HG03354 (cell line): Measurements from ENCODE around the gene TMEM120B.

Source experiments
- ATAC-seq: cut with Tn5 transposase; IDR thresholded peaks from one replicate; pipeline ENCODE4 v1.9.1; 2021; ENCODE audit warnings: mild to moderate bottlenecking; ENCODE audit not compliant: unreplicated experiment, poor library complexity, severe bottlenecking

Gene TMEM120B

DNA sequence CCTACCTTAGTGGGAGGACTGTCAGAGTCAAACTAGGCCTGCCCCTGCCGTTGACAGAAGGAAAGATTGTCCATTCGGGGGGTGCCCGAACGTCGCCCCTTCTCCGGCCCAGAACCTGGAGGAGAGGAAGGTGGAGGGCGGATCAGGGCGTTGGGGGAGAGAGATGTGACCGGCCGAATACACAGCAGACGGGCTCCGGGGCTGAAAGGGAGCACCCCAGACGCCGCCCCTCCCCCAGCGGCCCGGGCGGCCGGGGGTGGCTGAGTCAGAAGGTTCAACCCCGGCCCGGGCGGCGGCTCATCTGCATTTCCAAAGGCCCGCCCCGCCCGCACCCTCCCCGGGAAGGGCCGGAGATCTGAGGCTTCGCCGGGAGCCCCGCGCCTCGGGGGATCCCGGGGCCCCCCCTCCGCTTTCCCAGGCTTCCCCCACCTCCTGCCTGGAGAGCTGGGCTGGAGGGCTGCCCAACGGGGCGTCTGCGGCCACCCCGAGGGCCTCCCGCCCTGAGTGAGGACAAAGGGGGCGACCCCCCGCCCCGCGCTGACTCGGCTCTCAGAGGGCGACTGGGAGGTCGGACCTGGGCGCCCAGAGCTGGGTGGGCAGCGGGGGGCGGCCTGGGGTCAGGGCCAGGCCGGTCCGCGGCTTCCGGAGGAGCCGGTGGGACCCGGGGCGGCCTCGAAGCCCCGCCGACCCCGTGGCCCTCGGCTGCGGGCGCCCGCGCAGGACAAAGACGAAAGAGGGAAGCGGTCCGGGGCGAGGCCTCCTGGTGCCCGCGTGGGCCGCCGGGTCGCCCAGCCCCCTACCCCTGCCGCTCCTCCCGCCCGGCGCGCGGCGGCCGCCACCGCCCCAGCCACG, 87.5 kb downstream of the TMEM120B start:
- ATAC-seq: peak; percentile 26

DNA sequence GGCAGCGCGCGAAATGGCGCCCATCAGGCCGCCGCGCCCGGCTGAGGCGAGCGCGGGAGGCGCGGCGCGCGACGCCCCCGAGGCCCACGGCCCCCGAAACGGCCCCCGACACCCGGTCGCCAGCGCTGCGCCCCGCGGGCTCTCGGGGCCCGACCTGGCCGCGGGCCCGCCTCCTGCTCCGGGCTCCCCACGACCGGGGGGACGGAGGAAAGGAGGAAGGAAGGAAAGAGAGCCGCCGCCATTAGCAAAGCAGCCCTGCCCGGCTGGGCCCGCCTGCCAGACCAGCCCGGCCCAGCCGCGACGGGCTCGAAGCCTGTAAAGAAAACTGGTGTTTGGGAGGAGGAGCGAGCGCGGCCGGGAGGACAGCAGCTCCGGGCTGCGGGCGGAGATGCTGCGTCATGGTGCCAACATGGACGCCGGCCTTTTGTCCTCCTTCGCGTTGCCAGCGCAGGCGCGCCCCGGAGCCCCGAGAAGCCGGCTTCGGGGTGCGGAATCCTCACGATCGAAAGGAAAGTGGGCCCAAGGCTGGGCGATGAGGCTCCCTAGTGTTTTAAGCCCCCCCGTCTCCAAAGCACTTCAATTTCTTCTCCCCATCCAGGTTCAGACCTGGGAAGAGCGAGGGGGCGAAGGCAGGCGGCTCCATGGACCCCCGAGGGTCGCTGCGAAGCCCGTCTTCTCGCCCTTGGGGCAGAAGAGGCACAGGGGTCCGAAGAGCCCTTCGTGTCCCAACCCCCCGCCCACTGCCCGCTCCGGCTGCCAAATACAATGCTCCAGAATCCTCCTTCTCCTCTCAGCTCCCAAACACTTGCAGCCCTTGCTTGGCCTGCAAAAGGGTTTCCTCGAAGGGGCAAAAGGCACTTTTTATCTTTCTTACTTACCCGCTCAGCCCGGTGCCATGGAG, 88.4 kb downstream of the TMEM120B start:
- no peak for ATAC-seq

DNA sequence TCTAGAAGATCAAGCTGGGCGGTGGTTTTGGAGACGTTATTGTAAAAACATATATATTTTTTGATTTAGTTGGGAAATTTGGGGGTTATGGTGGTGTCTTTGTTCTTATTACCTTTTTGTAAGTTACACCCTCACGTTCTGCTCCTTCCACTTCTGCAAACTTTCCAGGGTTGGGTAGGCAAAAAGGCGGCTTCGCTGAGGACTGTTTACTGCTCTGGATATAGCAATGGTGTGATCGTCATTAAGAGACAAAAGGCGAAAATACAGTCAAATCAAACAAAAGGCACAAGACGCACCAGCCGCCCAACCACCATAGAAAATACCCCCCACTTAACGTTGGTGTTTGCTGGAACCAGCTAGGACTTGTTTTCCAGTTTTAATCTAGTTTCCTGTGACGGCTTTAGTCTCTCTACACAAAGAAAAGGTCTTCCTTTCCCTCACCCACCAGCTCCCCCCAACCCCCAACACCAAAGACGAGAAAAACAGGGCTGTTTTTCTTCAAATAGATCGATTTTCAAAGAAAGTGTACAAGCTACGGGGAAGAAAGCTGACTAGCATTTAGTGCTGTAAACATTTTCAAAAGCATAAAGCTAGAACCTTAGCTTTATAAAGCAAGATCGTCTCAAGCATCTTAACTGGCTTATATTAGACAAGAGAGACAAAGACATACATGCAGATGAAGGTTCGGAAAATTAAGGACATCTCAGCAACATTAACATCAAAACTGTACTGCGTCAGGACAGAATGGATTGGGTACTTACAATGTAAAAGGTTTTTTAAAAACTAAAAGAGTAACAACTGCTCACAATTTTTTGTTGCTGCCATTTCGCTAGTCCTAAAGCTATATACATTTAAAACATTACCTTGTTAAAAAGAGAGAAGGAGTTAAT, 89.3 kb downstream of the TMEM120B start:
- no peak for ATAC-seq

DNA sequence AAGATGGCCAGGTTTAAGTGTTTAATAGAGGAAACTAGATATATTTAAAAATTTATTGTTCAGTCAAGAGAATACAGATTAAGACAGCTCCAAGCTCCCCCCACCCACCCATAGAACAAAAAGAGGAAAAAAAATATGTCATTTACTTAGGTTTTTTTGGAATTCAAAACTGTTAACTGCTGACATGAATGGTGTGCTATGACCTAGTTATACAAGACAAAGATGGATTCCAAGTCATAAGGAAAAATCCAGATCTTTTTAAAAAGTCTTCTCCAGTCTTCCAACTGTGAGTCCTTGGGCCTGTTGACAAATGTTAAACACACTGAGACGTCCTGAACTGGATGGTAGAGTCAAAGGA, 89.9 kb downstream of the TMEM120B start:
- no peak for ATAC-seq

DNA sequence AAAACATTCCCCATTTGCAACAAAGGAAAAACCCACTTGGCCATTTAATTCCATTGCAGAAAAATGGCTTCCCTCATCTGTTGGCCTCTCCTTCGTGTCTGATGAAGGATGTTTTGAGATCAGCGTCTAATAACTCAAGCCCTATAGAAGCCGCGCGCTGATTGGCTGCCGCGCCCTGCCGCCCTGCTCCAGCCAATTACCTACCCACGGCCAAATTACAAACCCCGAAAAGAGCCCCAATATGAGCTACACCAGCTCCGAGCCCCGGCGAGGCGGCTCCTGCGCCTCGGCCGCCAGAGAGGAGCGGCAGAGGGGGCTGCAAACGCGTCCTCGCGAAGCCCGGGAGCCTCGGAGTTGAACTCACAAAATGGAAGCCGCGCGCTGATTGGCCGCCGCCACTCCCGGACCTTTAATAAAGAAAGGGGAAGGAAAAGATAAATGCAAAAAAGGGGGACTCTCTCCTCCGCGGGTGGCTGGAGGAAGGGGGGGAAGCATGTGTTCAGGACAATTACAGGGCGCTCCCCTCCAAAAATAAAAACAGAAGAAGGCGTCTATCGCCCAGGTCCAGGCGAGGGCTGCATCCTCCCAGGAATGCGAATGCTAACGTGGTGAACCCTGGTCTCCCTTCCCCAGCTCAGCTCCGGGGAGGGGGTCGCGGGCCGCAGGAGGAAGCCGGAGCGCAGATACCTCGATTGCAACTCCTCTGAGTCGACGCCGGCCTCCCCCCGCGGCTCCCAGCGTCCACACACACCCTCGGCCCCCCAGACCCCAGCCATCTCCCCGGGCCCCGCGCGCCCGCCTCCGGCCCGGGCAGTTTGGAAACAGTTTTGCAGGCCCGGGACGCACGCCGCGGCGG, 90.5 kb downstream of the TMEM120B start:
- peak; percentile 47 for ATAC-seq

DNA sequence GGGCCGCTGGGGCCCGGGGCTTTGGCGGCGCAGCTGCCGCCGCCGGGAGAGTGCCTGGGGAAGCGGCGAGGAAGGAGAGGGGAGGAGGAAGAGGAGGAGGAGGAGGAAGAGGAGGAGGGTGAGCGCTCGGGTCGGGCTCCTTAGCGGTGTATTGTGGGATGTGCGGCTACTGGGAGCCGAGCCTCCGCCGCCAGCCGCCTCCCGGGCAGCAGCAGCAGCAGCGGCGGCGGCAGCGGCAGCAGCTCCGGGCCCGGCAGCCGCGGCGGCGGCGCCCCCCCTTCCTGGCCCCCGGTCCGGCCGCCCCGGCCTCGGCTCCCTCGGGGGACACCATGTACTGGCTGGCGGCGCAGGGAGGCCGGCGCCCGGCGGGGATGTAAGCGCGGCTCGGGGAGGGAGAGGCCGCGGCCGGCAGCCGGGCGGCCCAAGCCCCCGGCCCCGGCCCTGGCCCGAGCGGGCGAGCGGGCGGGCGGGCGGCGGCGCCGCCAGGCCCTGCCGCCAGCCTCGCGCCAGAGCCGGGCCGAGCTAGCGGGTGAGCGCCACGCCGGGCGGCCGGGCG, 91.4 kb downstream of the TMEM120B start, which contains the start of gene SETD1B:
Gene SETD1B (plus strand): TSS at position 149 of the 556 bp plus-strand sequence. CDS start 729 bp downstream, outside the sequence.
- no peak for ATAC-seq

DNA sequence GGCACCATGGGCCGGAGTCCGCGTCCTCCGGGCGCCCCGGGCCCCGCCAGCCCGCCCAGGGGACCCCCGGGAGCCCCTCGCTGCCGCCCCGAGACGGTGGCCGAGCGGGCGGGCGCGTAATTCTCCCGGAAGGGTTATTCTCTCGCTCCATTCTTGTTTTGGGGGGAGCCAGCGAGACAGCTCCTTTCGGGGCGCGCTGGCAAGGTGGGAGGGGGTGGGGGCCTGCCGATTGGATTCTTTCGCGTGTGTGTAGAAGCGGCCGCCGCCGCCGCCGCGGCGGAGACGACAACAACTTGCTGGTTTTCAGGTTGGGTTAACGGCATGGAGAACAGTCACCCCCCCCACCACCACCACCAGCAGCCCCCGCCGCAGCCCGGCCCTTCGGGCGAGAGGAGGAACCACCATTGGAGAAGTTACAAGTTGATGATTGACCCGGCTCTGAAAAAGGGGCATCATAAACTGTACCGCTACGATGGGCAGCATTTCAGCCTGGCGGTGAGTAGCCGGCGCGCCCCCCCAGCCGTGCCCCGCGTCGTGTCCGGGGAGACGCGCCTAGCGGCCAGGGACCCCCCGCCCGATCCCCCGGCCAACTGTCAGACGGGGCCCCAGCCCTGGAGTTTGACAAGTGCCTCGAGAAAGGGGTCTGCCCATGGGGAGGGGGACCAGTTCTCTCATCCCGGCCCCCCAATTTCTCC, 92.0 kb downstream of the TMEM120B start:
- no peak for ATAC-seq

DNA sequence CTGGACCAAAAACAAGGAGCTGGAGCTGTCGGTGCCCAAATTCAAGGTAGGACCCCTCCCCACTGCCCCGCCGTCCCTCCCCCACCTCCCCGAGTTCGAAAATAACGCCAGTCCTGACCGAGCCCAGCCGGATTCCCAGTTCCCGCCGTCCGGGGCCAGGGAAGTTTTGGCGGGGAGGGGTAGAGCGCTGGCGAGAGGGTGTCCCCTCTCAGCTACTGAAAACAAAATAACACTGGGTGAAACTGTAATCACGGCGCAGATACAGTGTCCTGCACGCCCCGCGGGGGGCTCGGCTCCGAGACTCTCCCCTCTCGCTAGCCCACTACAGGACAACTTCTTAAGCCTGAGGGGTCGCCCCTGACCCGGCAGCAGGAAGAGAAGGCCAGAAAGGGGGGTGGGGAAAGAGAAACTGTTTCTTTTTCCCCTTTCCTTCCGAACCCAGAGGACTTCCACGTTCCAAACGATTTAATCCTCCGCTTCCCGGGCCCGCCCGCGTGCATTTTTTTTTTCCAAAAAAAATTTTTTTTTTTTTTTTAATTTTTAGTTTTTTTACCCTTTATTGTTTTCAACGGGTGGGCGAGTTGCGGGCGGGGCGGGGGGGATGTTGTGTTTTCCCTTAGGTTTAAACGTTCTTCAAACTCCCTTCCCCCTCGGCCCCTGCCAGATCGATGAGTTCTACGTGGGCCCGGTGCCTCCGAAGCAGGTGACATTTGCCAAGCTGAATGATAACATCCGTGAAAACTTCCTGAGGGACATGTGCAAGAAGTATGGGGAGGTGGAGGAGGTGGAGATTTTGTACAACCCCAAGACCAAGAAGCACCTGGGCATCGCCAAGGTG, 92.8 kb downstream of the TMEM120B start:
- no peak for ATAC-seq

DNA sequence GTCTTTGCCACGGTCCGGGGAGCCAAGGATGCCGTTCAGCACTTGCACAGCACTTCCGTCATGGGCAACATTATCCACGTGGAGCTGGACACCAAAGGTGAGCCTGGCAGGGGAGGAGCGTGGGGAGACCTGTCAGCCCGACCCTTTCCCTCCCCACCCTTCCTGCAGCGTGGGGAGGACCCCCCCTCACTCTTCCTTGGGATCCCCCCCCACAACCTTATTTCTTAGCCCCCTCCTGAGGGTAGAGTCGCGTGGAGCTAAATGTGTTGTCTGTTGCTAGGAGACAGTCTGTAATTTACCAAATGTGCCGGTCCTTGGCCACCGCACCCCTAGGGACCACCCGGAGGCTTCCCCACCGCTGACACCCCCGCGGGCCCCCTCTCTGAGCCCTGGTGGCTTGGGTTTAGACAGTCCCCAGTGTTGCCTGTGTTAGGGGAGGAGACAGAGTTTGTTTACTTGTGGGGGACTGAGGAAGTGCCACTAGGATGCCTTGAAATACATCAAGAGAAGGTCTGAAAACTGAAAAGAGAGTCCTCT, 93.5 kb downstream of the TMEM120B start:
- ATAC-seq: no peak

DNA sequence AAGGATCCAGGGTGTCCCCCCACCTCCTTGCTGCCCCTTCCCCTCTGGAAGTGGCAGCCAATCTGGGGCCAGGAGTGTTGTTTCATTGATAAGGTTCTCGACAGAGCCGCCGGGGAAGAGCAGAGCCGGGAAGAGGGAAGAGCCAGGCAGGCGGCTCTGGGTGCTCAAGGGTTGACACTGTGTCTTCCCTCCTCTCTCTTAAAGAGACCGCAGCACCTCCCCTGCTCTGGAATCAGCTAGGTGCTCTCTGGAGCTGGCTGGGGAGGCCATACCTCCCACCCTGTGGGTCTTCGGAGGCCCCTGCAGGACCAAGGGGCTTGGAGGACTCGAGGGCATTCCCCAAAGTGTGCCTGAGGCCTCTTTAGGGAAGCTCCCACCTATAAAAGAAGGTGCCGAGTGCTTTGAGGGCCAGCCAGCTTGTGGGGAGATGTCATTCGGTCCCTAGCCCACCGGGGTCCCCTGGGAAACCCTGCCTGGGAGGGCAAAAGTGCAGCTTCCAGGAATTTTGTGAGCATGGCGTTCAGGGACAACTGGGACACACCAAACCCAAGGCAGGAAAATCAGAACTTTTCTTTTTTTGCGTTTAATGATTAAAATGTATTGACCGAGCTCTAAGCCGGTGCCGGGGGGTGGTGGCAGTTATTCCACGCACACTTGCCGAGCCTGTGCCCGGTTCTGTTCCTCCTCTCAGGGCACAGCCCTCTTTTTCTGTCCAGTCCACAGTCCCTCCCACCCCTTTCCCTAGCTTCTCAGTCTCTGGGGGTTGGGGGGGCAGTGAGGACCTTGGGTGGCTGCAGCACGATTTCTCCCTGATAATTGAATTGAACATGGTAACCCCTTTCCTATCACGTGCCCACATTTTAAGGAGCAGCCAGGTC, 94.2 kb downstream of the TMEM120B start:
- no peak for ATAC-seq

DNA sequence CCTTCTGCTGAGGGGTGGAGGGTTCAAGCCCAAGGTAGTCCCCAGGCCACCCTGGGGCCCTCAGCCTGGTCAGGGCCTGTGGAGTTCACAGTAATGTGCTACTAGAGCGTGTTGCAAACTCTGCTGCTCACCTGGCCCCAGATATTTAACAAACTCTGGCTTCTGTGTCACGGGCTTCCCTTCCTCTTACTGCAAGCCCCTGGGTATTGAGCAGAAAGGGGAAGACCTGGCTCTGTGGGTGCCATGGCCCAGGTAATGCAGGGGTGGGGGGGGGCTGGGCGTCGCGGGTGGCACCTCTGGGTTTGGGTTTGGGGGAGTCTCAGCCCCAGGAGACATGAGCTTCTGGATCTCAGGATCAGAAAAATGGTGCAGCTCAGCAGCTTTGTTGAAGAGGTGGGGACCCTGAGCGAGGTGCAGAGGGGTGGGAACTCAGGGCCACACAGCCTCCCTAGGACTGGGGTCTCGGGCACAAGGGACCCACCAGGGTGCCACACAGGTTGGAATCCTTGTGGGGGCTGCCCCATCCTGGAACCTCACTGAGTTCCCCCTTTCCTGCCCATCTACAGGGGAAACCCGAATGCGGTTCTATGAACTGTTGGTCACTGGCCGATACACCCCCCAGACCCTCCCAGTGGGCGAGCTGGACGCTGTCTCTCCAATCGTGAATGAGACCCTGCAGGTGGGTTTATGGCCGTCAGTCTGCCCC, 95.2 kb downstream of the TMEM120B start:
- ATAC-seq: no peak

DNA sequence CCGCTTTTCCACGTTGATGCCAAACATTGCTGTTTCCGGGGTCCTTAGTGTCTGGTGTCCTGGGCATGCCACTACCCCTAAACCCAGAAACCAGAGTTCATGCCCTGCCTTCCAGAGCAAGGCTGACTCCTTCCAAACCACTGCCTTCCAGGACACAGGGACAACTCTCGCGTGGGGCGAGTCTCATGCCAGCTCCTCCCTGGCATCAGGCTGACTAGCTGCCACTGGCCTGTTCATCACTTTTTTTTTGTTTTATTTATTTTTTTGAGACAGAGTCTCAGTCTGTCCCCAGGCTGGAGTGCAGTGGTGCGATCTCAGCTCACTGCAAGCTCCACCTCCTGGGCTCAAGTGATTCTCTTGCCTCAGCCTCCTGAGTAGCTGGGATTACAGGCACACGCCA, 96.1 kb downstream of the TMEM120B start:
- no peak for ATAC-seq

DNA sequence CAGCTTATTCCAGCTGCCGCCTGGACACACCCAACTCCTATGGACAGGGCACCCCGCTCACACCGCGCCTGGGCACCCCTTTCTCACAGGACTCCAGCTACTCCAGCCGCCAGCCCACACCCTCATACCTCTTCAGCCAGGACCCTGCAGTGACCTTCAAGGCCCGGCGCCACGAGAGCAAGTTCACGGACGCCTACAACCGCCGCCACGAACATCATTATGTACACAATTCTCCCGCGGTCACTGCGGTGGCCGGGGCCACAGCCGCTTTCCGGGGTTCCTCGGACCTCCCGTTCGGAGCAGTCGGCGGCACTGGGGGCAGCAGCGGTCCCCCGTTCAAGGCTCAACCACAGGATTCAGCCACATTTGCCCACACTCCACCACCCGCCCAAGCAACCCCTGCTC, 97.2 kb downstream of the TMEM120B start:
- ATAC-seq: no peak

DNA sequence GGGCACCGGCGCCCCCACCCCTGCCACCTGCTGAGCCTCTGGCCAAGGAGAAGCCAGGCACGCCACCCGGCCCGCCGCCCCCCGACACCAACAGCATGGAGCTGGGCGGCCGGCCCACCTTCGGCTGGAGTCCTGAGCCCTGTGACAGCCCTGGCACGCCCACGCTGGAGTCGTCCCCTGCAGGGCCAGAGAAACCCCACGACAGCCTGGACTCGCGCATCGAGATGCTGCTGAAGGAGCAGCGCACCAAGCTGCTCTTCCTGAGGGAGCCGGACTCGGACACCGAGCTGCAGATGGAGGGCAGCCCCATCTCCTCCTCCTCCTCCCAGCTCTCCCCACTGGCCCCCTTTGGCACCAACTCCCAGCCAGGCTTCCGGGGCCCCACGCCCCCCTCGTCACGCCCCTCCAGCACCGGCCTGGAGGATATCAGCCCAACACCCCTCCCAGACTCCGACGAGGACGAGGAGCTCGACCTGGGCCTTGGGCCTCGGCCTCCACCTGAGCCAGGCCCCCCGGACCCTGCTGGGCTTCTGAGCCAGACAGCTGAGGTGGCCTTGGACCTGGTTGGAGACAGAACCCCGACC, 97.8 kb downstream of the TMEM120B start:
- no peak for ATAC-seq

DNA sequence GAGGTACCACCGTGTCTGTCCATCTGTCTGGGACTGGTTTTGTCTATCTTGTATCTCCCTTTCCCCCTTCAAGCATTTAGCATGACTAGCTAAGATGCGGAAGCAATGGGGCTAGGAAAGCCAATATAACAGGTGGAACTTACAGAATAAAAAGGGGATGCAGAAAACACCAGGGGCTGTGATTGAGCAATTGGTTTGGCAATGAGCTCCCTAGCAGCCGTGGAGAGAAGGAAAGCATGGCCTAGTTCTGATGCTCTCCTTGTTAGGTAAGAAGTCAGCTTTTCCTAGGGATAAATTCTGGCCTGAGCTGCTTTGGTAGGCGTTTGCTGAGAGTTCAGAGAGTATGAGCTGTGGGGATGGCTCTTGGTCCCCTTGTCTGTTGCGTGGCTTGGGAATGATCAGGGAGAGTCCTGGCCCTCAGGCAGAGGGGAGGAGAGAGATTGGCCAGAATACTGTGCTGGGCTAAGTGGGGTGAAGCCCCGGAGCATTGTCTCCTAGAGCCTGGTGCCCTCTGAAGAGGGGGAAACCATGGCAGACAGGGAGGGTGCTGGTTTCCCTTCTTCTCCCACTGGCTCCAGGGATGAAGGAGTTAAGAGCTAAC, 98.4 kb downstream of the TMEM120B start:
- no peak for ATAC-seq
